Testis (tissue), 2 donors: ENCODE data around the gene ANO2.

Experiments used
- CTCF ChIP-seq, 3 experiments: fragments of 450-650 bp in 2 of 3; fragments of 200-600 bp in 1 of 3; sonication (generic) in 1 of 3; IDR thresholded peaks; one replicate each; pipeline ENCODE4 v1.5.1; 2016 to 2019; ENCODE audit warnings: antibody characterized with exemption in 3 of 3, mild to moderate bottlenecking in 2 of 3, moderate library complexity in 1 of 3
- POLR2A ChIP-seq: fragments of 450-650 bp; IDR thresholded peaks from one replicate; pipeline ENCODE4 v1.6.1; 2017; ENCODE audit warnings: antibody characterized with exemption, mild to moderate bottlenecking, moderate library complexity

DNA sequence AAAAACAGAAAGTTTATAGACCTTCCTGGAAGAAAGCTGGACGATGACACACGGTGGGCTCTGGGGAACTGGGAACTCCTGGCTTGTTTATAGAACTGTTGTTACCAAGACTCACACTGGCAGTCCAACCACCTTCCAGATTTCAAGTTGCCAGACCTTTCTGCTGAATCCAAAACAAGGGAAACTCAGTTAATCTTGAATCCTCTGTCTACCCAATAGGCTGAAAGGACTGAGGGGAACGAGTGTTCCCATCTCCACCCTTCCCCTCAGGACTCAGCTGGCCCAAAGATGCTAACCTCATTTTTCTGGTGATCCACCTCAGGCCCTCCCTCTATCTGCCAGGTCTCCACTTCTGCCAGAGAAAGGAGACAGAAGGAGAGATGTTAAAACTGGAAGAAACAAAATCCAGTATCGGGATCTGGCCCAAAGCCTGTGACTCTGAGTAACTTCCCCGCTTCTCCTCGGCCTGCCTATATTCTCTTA, 231.4 kb downstream of the ANO2 start:
- TF ChIP-seq CTCF (IDR thresholded peaks at IDR 0.05) (no peak), POLR2A (no peak)
